ENCODE data around the gene SETBP1.

DNA sequence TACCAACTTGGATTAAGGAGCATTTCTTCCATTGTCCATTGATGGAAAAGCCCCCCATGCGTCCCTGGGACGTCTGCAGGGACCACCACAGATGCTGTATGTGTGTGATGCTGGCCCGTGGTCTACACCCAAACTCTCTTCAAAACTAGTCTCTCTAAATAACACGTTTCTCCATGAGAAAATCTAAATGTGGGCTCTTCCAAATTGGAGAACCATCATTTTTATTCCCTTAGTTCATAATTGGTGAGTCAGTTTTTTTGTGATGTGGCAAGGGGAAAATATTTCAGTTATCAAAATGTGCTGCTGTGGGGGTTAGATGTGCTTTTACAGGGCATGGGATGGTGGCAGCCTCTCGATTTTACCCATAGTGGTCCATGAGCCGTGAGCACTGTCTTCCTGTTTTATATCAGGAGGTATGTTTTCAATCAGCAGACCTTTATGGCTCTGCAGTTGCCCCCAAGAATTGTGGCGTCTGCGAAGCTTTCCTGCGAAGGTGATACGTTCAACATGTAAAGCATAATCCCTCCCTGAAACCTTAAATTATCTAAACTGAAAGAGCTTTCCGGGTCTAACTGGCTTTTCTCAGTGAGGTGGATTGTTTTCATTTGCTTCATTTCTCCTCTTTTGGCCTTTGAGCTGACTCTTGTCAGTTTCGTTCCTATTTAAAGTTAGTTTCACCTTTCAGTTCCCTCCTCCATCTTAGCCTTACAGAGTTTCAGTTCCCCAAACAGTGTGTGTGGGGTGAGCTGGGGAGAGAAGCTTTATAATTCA is 78.4 kb downstream of the SETBP1 start:
- TF ChIP-seq, protein P1, sequence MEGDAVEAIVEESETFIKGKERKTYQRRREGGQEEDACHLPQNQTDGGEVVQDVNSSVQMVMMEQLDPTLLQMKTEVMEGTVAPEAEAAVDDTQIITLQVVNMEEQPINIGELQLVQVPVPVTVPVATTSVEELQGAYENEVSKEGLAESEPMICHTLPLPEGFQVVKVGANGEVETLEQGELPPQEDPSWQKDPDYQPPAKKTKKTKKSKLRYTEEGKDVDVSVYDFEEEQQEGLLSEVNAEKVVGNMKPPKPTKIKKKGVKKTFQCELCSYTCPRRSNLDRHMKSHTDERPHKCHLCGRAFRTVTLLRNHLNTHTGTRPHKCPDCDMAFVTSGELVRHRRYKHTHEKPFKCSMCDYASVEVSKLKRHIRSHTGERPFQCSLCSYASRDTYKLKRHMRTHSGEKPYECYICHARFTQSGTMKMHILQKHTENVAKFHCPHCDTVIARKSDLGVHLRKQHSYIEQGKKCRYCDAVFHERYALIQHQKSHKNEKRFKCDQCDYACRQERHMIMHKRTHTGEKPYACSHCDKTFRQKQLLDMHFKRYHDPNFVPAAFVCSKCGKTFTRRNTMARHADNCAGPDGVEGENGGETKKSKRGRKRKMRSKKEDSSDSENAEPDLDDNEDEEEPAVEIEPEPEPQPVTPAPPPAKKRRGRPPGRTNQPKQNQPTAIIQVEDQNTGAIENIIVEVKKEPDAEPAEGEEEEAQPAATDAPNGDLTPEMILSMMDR (IDR thresholded peaks at IDR 0.05; ENCODE audit: low read length): no peak
- no peak for TF ChIP-seq EZH2 (IDR thresholded peaks at IDR 0.05; ENCODE audit: borderline replicate concordance, low read length)
